Central memory CD8-positive, alpha-beta T cell (primary cell): ENCODE measurements around the gene ATAD3A.
A peak's percentile ranks its signal among the peaks of the same experiment; 100 is the strongest.
"Not testable (repeated sequence)": the region's sequence is repeated elsewhere in the genome, so short reads cannot be mapped to it uniquely, and the experiment has no call there.

Experiments
- ATAC-seq: fragments of 150-1000 bp; cut with Tn5 transposase; replicated peaks from 2 replicates; pipeline ENCODE4 v1.10.0; 2022; ENCODE audit warnings: mild to moderate bottlenecking, moderate FRiP score, moderate number of reproducible peaks; ENCODE audit not compliant: poor library complexity, severe bottlenecking; ENCODE audit errors: extremely low read depth
- DNase-seq, 2 donors: peaks; one replicate each; pipeline ENCODE4 v3.0.0; 2021; ENCODE audit warnings: low spot score in 2 of 2
- H3K27ac Mint-ChIP-seq: one replicate; pipeline ENCODE4 v1.8.0; 2022; ENCODE audit warnings: low read depth, mild to moderate bottlenecking, moderate library complexity, mixed read lengths
- H3K27me3 Mint-ChIP-seq: one replicate; pipeline ENCODE4 v1.8.0; 2022; ENCODE audit warnings: mixed read lengths
- H3K36me3 Mint-ChIP-seq: one replicate; pipeline ENCODE4 v1.8.0; 2022; ENCODE audit warnings: mild to moderate bottlenecking, moderate library complexity, mixed read lengths; ENCODE audit not compliant: insufficient read depth
- H3K4me1 Mint-ChIP-seq: one replicate; pipeline ENCODE4 v1.8.0; 2022; ENCODE audit warnings: mixed read lengths
- H3K4me3 Mint-ChIP-seq: one replicate; pipeline ENCODE4 v1.8.0; 2022; ENCODE audit warnings: mild to moderate bottlenecking, moderate library complexity, mixed read lengths
- H3K9me3 Mint-ChIP-seq: one replicate; pipeline ENCODE4 v1.8.0; 2022; ENCODE audit warnings: mixed read lengths

ATAD3A gene

GRCh38 chr1:1531947-1532346 lies 20.0 kb downstream of the ATAD3A start:
- H3K27ac Mint-ChIP-seq: no peak overlapping the region
- no peak for ATAC-seq

GRCh38 chr1:1533176-1533893 lies 21.4 kb downstream of the ATAD3A start:
- DNase-seq, H3K27me3 Mint-ChIP-seq, ATAC-seq, H3K4me1 Mint-ChIP-seq, H3K4me3 Mint-ChIP-seq, H3K27ac Mint-ChIP-seq, H3K36me3 Mint-ChIP-seq, H3K9me3 Mint-ChIP-seq: not testable (repeated sequence)

More at GRCh38 chr1:1531947-1532346, 20.0 kb downstream of the ATAD3A start:
- Mint-ChIP-seq H3K36me3 (peaks cover 2% of the 10 kb centered on the region), H3K4me1 (no peaks in the 10 kb centered on the region), H3K9me3 (peaks cover 5% of the 10 kb centered on the region), H3K27me3 (no peaks in the 10 kb centered on the region), H3K4me3 (no peak overlapping the region)
- DNase-seq: no peak

GRCh38 chr1:1533894-1534291 lies 21.9 kb downstream of the ATAD3A start:
- H3K4me1 Mint-ChIP-seq, H3K27me3 Mint-ChIP-seq, H3K4me3 Mint-ChIP-seq, H3K27ac Mint-ChIP-seq, ATAC-seq, DNase-seq, H3K9me3 Mint-ChIP-seq, H3K36me3 Mint-ChIP-seq: not testable (repeated sequence)

- H3K27me3 Mint-ChIP-seq: no peaks in the 10 kb centered on the region
- H3K4me1 Mint-ChIP-seq: no peaks in the 10 kb centered on the region
- no peak overlapping the region for H3K27ac Mint-ChIP-seq
- H3K4me3 Mint-ChIP-seq: no peak overlapping the region
- ATAC-seq (no peak), DNase-seq (no peak)
- H3K36me3 Mint-ChIP-seq: peaks cover 2% of the 10 kb centered on the region
- peaks cover 5% of the 10 kb centered on the region for H3K9me3 Mint-ChIP-seq
Observed at GRCh38 chr1:1534401-1535154, 22.6 kb downstream of the ATAD3A start.

GRCh38 chr1:1535201-1536018 lies 23.4 kb downstream of the ATAD3A start:
- no peak for ATAC-seq
- peaks cover 5% of the 10 kb centered on the region for H3K9me3 Mint-ChIP-seq
- H3K4me1 Mint-ChIP-seq: no peaks in the 10 kb centered on the region
- no peak overlapping the region for H3K27ac Mint-ChIP-seq
- no peak for DNase-seq
- no peaks in the 10 kb centered on the region for H3K27me3 Mint-ChIP-seq
- H3K4me3 Mint-ChIP-seq: no peak overlapping the region
- H3K36me3 Mint-ChIP-seq: peaks cover 2% of the 10 kb centered on the region

- ATAC-seq: no peak
- no peaks in the 10 kb centered on the region for H3K4me1 Mint-ChIP-seq
- no peak overlapping the region for H3K27ac Mint-ChIP-seq
Observed at GRCh38 chr1:1536019-1536937, 24.3 kb downstream of the ATAD3A start.

GRCh38 chr1:1536938-1537546 lies 25.1 kb downstream of the ATAD3A start:
- Mint-ChIP-seq H3K4me3 (no peak overlapping the region), H3K9me3 (peaks cover 2% of the 10 kb centered on the region), H3K27ac (no peak overlapping the region), H3K36me3 (peaks cover 2% of the 10 kb centered on the region), H3K4me1 (no peaks in the 10 kb centered on the region), H3K27me3 (no peaks in the 10 kb centered on the region)
- DNase-seq (no peak), ATAC-seq (no peak)

More at GRCh38 chr1:1536019-1536937, 24.3 kb downstream of the ATAD3A start:
- H3K36me3 Mint-ChIP-seq: peaks cover 2% of the 10 kb centered on the region
- no peak overlapping the region for H3K4me3 Mint-ChIP-seq
- H3K9me3 Mint-ChIP-seq: peaks cover 5% of the 10 kb centered on the region
- no peaks in the 10 kb centered on the region for H3K27me3 Mint-ChIP-seq
- DNase-seq: no peak

- H3K4me1 Mint-ChIP-seq: no peaks in the 10 kb centered on the region
Observed at GRCh38 chr1:1537626-1538250, 25.8 kb downstream of the ATAD3A start.

GRCh38 chr1:1538334-1538733 lies 26.4 kb downstream of the ATAD3A start:
- H3K27ac Mint-ChIP-seq: no peak overlapping the region
- no peaks in the 10 kb centered on the region for H3K9me3 Mint-ChIP-seq
- no peaks in the 10 kb centered on the region for H3K27me3 Mint-ChIP-seq
- H3K36me3 Mint-ChIP-seq: peaks cover 2% of the 10 kb centered on the region
- no peaks in the 10 kb centered on the region for H3K4me1 Mint-ChIP-seq
- DNase-seq (no peak), ATAC-seq (no peak)
- H3K4me3 Mint-ChIP-seq: peak overlapping the region; percentile 61

More at GRCh38 chr1:1537626-1538250, 25.8 kb downstream of the ATAD3A start:
- Mint-ChIP-seq H3K36me3 (no peaks in the 10 kb centered on the region), H3K4me3 (no peak overlapping the region), H3K27me3 (no peaks in the 10 kb centered on the region), H3K27ac (no peak overlapping the region), H3K9me3 (no peaks in the 10 kb centered on the region)
- DNase-seq (no peak), ATAC-seq (no peak)

- no peaks in the 10 kb centered on the region for H3K4me1 Mint-ChIP-seq
- peaks cover 2% of the 10 kb centered on the region for H3K36me3 Mint-ChIP-seq
- ATAC-seq: no peak
- H3K27me3 Mint-ChIP-seq: no peaks in the 10 kb centered on the region
- no peak overlapping the region for H3K27ac Mint-ChIP-seq
- H3K9me3 Mint-ChIP-seq: no peaks in the 10 kb centered on the region
- H3K4me3 Mint-ChIP-seq: peak overlapping the region; percentile 61
- DNase-seq: no peak
Observed at GRCh38 chr1:1538989-1539309, 27.0 kb downstream of the ATAD3A start.

- DNase-seq (no peak), ATAC-seq (no peak)
- Mint-ChIP-seq H3K9me3 (no peaks in the 10 kb centered on the region), H3K4me1 (no peaks in the 10 kb centered on the region), H3K4me3 (peak overlapping the region; percentile 61), H3K36me3 (peaks cover 5% of the 10 kb centered on the region), H3K27ac (no peak overlapping the region), H3K27me3 (no peaks in the 10 kb centered on the region)
Observed at GRCh38 chr1:1539310-1540089, 27.5 kb downstream of the ATAD3A start.
